Measurements from ENCODE around the gene HRH4. TPM values are rescaled to one million over a fixed set of nuclear protein-coding genes. Genes with fewer than 3 reads are reported as not detected.

The HRH4 gene
- total and polyA plus RNA-seq, 4 donors = 0.19 to 0.89 (median 0.54) TPM; not detected in 1

GRCh38 chr18:24506175-24506574, 45.7 kb downstream of the HRH4 start:
- no peak for DNase-seq
- no peak for ATAC-seq (ENCODE audit: insufficient read depth, low FRiP score)
- H3K36me3 ChIP-seq (ENCODE audit: control insufficient read depth in 4 of 4, insufficient read depth in 4 of 4, low read length in 4 of 4) = no peaks in the 10 kb centered on the region
- H3K27ac ChIP-seq (ENCODE audit: low read depth in 1 of 2, low read length in 1 of 2) = no peak overlapping the region
- H3K9me3 ChIP-seq (ENCODE audit: control insufficient read depth in 4 of 4, insufficient read depth in 3 of 4, low read length in 3 of 4) = no peaks in the 10 kb centered on the region
- no peaks in the 10 kb centered on the region for H3K27me3 ChIP-seq (ENCODE audit: control insufficient read depth in 3 of 3, insufficient read depth in 3 of 3, low read length in 2 of 3)
- no peak overlapping the region for H3K9ac ChIP-seq (ENCODE audit: insufficient read depth in 1 of 2, low read length in 2 of 2)
- H3K4me1 ChIP-seq (ENCODE audit: control insufficient read depth in 5 of 5, insufficient read depth in 5 of 5, low read length in 5 of 5) = peaks cover 0 to 6% (median 0%) of the 10 kb centered on the region in 5 donors
- 96 to 97% methylated on average over 6 of the region's 6 CpGs for WGBS, 2 donors
- no peak for TF ChIP-seq CTCF (IDR thresholded peaks at IDR 0.05; ENCODE audit: control extremely low read depth, extremely low read depth)
- no peak overlapping the region for H3K4me3 ChIP-seq

- no peak for TF ChIP-seq CTCF (IDR thresholded peaks at IDR 0.05; ENCODE audit: control extremely low read depth, extremely low read depth)
- DNase-seq (no peak), ATAC-seq (ENCODE audit: insufficient read depth, low FRiP score) (no peak)
- H3K4me1 ChIP-seq (ENCODE audit: control insufficient read depth in 5 of 5, insufficient read depth in 5 of 5, low read length in 5 of 5) = peaks cover 0 to 6% (median 0%) of the 10 kb centered on the region in 5 donors
- H3K27me3 ChIP-seq (ENCODE audit: control insufficient read depth in 3 of 3, insufficient read depth in 3 of 3, low read length in 2 of 3) = no peaks in the 10 kb centered on the region
- H3K9me3 ChIP-seq (ENCODE audit: control insufficient read depth in 4 of 4, insufficient read depth in 3 of 4, low read length in 3 of 4) = no peaks in the 10 kb centered on the region
- no peak overlapping the region for H3K4me3 ChIP-seq
- 91 to 96% methylated on average over 1 of the region's 1 CpG for WGBS, 2 donors
- no peak overlapping the region for H3K27ac ChIP-seq (ENCODE audit: low read depth in 1 of 2, low read length in 1 of 2)
- H3K9ac ChIP-seq (ENCODE audit: insufficient read depth in 1 of 2, low read length in 2 of 2) = no peak overlapping the region
- H3K36me3 ChIP-seq (ENCODE audit: control insufficient read depth in 4 of 4, insufficient read depth in 4 of 4, low read length in 4 of 4) = no peaks in the 10 kb centered on the region
Measured at GRCh38 chr18:24509435-24509834, 49.0 kb downstream of the HRH4 start.

- no peak for TF ChIP-seq CTCF (IDR thresholded peaks at IDR 0.05; ENCODE audit: control extremely low read depth, extremely low read depth)
- H3K36me3 ChIP-seq (ENCODE audit: control insufficient read depth in 4 of 4, insufficient read depth in 4 of 4, low read length in 4 of 4) = no peaks in the 10 kb centered on the region
- no peaks in the 10 kb centered on the region for H3K9me3 ChIP-seq (ENCODE audit: control insufficient read depth in 4 of 4, insufficient read depth in 3 of 4, low read length in 3 of 4)
- H3K4me3 ChIP-seq = no peak overlapping the region
- no peaks in the 10 kb centered on the region for H3K4me1 ChIP-seq (ENCODE audit: control insufficient read depth in 5 of 5, insufficient read depth in 5 of 5, low read length in 5 of 5)
- H3K27ac ChIP-seq (ENCODE audit: low read depth in 1 of 2, low read length in 1 of 2) = no peak overlapping the region
- no peak overlapping the region for H3K9ac ChIP-seq (ENCODE audit: insufficient read depth in 1 of 2, low read length in 2 of 2)
- no peaks in the 10 kb centered on the region for H3K27me3 ChIP-seq (ENCODE audit: control insufficient read depth in 3 of 3, insufficient read depth in 3 of 3, low read length in 2 of 3)
- DNase-seq = no peak
- WGBS, 2 donors = 75 to 82% methylated on average over 2 of the region's 2 CpGs
- no peak for ATAC-seq (ENCODE audit: insufficient read depth, low FRiP score)
Measured at GRCh38 chr18:24514439-24514838, 54.0 kb downstream of the HRH4 start.

DNA sequence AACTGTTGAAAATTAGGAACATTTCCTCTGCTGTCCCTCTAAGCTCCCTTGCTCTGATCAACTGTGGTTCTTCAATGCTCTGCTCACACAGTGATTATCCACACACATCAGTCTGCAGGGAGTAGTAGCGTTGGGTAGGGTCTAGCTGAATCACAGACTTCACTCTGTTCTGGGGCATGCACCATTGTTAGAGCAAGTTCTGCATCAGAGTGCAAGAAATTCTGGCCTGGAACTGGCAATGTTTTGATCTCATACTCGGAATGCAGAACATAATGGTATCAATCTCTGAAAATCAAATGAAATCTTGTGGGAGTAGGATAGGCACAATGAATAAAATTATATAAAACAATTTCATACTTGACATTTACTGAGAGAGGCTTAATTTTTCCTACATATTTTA, 55.3 kb downstream of the HRH4 start:
- H3K27ac ChIP-seq (ENCODE audit: low read depth in 1 of 2, low read length in 1 of 2) = no peak overlapping the region
- H3K36me3 ChIP-seq (ENCODE audit: control insufficient read depth in 4 of 4, insufficient read depth in 4 of 4, low read length in 4 of 4) = no peaks in the 10 kb centered on the region
- no peak overlapping the region for H3K4me3 ChIP-seq
- no peaks in the 10 kb centered on the region for H3K27me3 ChIP-seq (ENCODE audit: control insufficient read depth in 3 of 3, insufficient read depth in 3 of 3, low read length in 2 of 3)
- WGBS, 2 donors = 83 to 91% methylated on average over 2 of the region's 2 CpGs
- no peaks in the 10 kb centered on the region for H3K9me3 ChIP-seq (ENCODE audit: control insufficient read depth in 4 of 4, insufficient read depth in 3 of 4, low read length in 3 of 4)
- DNase-seq (no peak), ATAC-seq (ENCODE audit: insufficient read depth, low FRiP score) (no peak)
- TF ChIP-seq CTCF (IDR thresholded peaks at IDR 0.05; ENCODE audit: control extremely low read depth, extremely low read depth) = no peak
- no peak overlapping the region for H3K9ac ChIP-seq (ENCODE audit: insufficient read depth in 1 of 2, low read length in 2 of 2)
- no peaks in the 10 kb centered on the region for H3K4me1 ChIP-seq (ENCODE audit: control insufficient read depth in 5 of 5, insufficient read depth in 5 of 5, low read length in 5 of 5)

Measured in lung (tissue), 12 donors.